Measurements from ENCODE around the gene MBNL2.

DNA sequence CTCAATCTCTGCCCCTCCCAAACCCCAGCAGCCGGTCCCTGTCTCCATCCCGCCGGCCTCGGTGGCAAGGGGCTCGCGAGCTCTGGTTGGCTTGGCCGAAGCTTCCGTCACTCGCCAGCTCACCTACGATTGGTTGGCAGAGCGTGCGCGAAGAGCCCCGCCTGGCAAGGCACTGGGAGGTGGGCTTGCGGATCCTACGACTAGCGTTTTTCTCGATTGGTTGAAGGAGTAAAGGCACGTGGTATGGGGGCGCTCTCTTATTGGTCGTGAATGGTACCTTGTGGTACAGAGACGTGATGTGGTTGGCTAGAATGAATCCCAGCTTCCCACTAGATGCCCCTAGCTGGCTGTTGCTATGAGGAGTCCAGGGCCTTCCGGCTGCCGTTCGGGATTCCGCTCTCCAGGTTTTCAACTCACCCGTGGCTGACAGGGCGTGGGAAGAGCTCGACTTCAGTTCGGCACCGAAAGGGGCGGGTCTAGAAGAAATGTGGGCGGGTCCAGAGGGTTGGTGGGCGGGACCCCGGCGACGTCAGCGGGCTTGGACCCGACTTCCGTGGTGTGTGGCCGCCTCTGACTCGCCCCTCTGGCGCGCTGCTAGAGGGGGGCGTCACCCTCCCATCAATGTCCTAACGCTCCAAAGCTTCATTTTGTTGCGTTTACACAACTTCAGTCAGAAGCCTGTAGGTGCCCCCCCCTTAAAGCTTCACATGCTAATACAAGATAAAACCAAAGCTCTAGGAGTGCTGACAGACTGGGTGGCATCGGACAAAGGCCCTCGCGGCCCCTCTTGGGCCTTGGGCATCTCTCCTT, 211.0 kb downstream of the MBNL2 start:
- TF ChIP-seq CTCF (IDR thresholded peaks at IDR 0.05) (no peak), POLR2AphosphoS5 (IDR thresholded peaks at IDR 0.05) (peak; percentile 62)
